ENCODE measurements around the gene SGPP1. TPM values are rescaled to one million over a fixed set of nuclear protein-coding genes. Genes with fewer than 3 reads are reported as not detected.

The SGPP1 gene
- polyA plus RNA-seq, 1 donor (not counting 4 experiments of a cell fraction or from before 2014, with no cell fraction given) = 28.7 TPM

- dilution Hi-C loops (cut with MboI; ENCODE audit: extremely low pct_ligation_motif_present, low sequenced_read_pairs) = no loop called here
- no peak for FAIRE-seq
Observed at GRCh38 chr14:63701606-63702299, 26.1 kb downstream of the SGPP1 start.

GRCh38 chr14:63692310-63693020, 35.4 kb downstream of the SGPP1 start:
- H3K27me3 ChIP-seq (ENCODE audit: control insufficient read depth, extremely low read depth, insufficient read depth, low read length) = no peaks in the 10 kb centered on the region
- peaks cover 2 to 6% of the 10 kb centered on the region in 2 experiments for H3K36me3 ChIP-seq (ENCODE audit: control insufficient read depth in 2 of 2, extremely low read depth in 1 of 2, insufficient read depth in 2 of 2, low read length in 2 of 2)
- no peak overlapping the region for H3K9ac ChIP-seq (ENCODE audit: control insufficient read depth, extremely low read depth, insufficient read depth, low read length)
- H3K9me3 ChIP-seq (ENCODE audit: control insufficient read depth, low read depth, low read length) = no peaks in the 10 kb centered on the region
- TF ChIP-seq EZH2 (IDR thresholded peaks at IDR 0.05; ENCODE audit: low read length) (no peak), CTCF (optimal IDR thresholded peaks at IDR 0.05 in 1 of 3, IDR thresholded peaks at IDR 0.05 in 1 of 3, conservative IDR thresholded peaks at IDR 0.05 in 1 of 3; ENCODE audit: extremely low read depth in 1 of 3, insufficient read depth in 2 of 3, low read length in 3 of 3) (no peak)
- no peak for DNase-seq (ENCODE audit: low read depth, low spot score)
- H3K27ac ChIP-seq (ENCODE audit: control insufficient read depth, insufficient read depth, low read length) = no peak overlapping the region
- no peak overlapping the region for H3K4me2 ChIP-seq (ENCODE audit: control insufficient read depth, extremely low read depth, insufficient read depth, low read depth, low read length)
- no peak overlapping the region for H3K4me3 ChIP-seq (ENCODE audit: control insufficient read depth in 2 of 3, extremely low read depth in 1 of 3, insufficient read depth in 2 of 3, low read depth in 1 of 3, low read length in 3 of 3)
- H4K20me1 ChIP-seq (ENCODE audit: control insufficient read depth, extremely low read depth, insufficient read depth, low read length) = no peaks in the 10 kb centered on the region
- FAIRE-seq = no peak
- no peak overlapping the region for H2AFZ ChIP-seq (ENCODE audit: control insufficient read depth, low read length)
- H3K4me1 ChIP-seq (ENCODE audit: control insufficient read depth, extremely low read depth, insufficient read depth, low read length) = no peaks in the 10 kb centered on the region
- H3K9me1 ChIP-seq (ENCODE audit: control insufficient read depth, extremely low read depth, insufficient read depth, low read length) = no peaks in the 10 kb centered on the region
- dilution Hi-C loops (cut with MboI; ENCODE audit: extremely low pct_ligation_motif_present, low sequenced_read_pairs) = no loop called here
- H3K79me2 ChIP-seq (ENCODE audit: control insufficient read depth, insufficient read depth, low read length) = no peaks in the 10 kb centered on the region

More at GRCh38 chr14:63701606-63702299, 26.1 kb downstream of the SGPP1 start:
- Histone ChIP-seq H3K9me3 (ENCODE audit: control insufficient read depth, low read depth, low read length) (no peaks in the 10 kb centered on the region), H4K20me1 (ENCODE audit: control insufficient read depth, extremely low read depth, insufficient read depth, low read length) (no peaks in the 10 kb centered on the region), H3K4me2 (ENCODE audit: control insufficient read depth, extremely low read depth, insufficient read depth, low read depth, low read length) (no peak overlapping the region), H3K27me3 (ENCODE audit: control insufficient read depth, extremely low read depth, insufficient read depth, low read length) (no peaks in the 10 kb centered on the region), H2AFZ (ENCODE audit: control insufficient read depth, low read length) (no peak overlapping the region), H3K27ac (ENCODE audit: control insufficient read depth, insufficient read depth, low read length) (no peak overlapping the region), H3K9ac (ENCODE audit: control insufficient read depth, extremely low read depth, insufficient read depth, low read length) (no peak overlapping the region), H3K9me1 (ENCODE audit: control insufficient read depth, extremely low read depth, insufficient read depth, low read length) (no peaks in the 10 kb centered on the region), H3K36me3 (ENCODE audit: control insufficient read depth in 2 of 2, extremely low read depth in 1 of 2, insufficient read depth in 2 of 2, low read length in 2 of 2) (peaks cover 0 to 3% of the 10 kb centered on the region in 2 experiments), H3K79me2 (ENCODE audit: control insufficient read depth, insufficient read depth, low read length) (peaks cover 28% of the 10 kb centered on the region), H3K4me3 (ENCODE audit: control insufficient read depth in 2 of 3, extremely low read depth in 1 of 3, insufficient read depth in 2 of 3, low read depth in 1 of 3, low read length in 3 of 3) (no peak overlapping the region), H3K4me1 (ENCODE audit: control insufficient read depth, extremely low read depth, insufficient read depth, low read length) (no peaks in the 10 kb centered on the region)
- no peak for DNase-seq (ENCODE audit: low read depth, low spot score)
- TF ChIP-seq EZH2 (IDR thresholded peaks at IDR 0.05; ENCODE audit: low read length) (no peak), CTCF (optimal IDR thresholded peaks at IDR 0.05 in 1 of 3, IDR thresholded peaks at IDR 0.05 in 1 of 3, conservative IDR thresholded peaks at IDR 0.05 in 1 of 3; ENCODE audit: extremely low read depth in 1 of 3, insufficient read depth in 2 of 3, low read length in 3 of 3) (no peak)
